H9 (cell line): Measurements from ENCODE around the gene CXCL12. TPM values are rescaled to one million over a fixed set of nuclear protein-coding genes. Genes with fewer than 3 reads are reported as not detected.

Source experiments
- DNase-seq: peaks from one replicate; pipeline ENCODE4 v3.0.0-alpha.2; 2017
- H2AFZ ChIP-seq: one replicate; pipeline ENCODE4 v1.6.1; 2013; ENCODE audit warnings: mild to moderate bottlenecking, low read length, control low read depth, moderate library complexity
- H2AK5ac ChIP-seq: 2 replicates; pipeline ENCODE4 v1.6.1; 2013; ENCODE audit warnings: low read length, control low read depth, mixed read lengths; ENCODE audit not compliant: insufficient read length
- H2BK120ac ChIP-seq: one replicate; pipeline ENCODE4 v1.6.1; 2013; ENCODE audit warnings: low read depth, mild to moderate bottlenecking, low read length, control low read depth, inconsistent platforms; ENCODE audit not compliant: poor library complexity, severe bottlenecking
- H2BK12ac ChIP-seq: 2 replicates; pipeline ENCODE4 v1.6.1; 2013; ENCODE audit warnings: low read length, control low read depth, mixed read lengths, low read depth; ENCODE audit not compliant: insufficient read length
- H2BK15ac ChIP-seq: 2 replicates; pipeline ENCODE4 v1.6.1; 2013; ENCODE audit warnings: low read depth, low read length, control low read depth
- H2BK20ac ChIP-seq: one replicate; pipeline ENCODE4 v1.6.1; 2013; ENCODE audit warnings: low read depth, mild to moderate bottlenecking, low read length, control low read depth, inconsistent platforms; ENCODE audit not compliant: poor library complexity, severe bottlenecking
- H2BK5ac ChIP-seq: 2 replicates; pipeline ENCODE4 v1.6.1; 2013; ENCODE audit warnings: low read length, control low read depth, mixed read lengths; ENCODE audit not compliant: insufficient read length
- H3K14ac ChIP-seq: 2 replicates; pipeline ENCODE4 v1.6.1; 2013; ENCODE audit warnings: low read length, control low read depth; ENCODE audit not compliant: insufficient read depth
- H3K18ac ChIP-seq: 2 replicates; pipeline ENCODE4 v1.6.1; 2013; ENCODE audit warnings: low read depth, mild to moderate bottlenecking, mixed read lengths, low read length, control low read depth; ENCODE audit not compliant: insufficient read length
- H3K23ac ChIP-seq: 2 replicates; pipeline ENCODE4 v1.6.1; 2013; ENCODE audit warnings: low read length, control low read depth, mixed read lengths, low read depth; ENCODE audit not compliant: insufficient read length
- H3K23me2 ChIP-seq: 2 replicates; pipeline ENCODE4 v1.6.1; 2013; ENCODE audit warnings: low read depth, mild to moderate bottlenecking, mixed read lengths, low read length, control low read depth; ENCODE audit not compliant: insufficient read length, poor library complexity, severe bottlenecking
- H3K27ac ChIP-seq: 2 replicates; pipeline ENCODE4 v1.5.1; 2013; ENCODE audit warnings: low read length, control low read depth, mixed read lengths, low read depth; ENCODE audit not compliant: insufficient read length
- H3K27me3 ChIP-seq: 2 replicates; pipeline ENCODE4 v1.6.1; 2013; ENCODE audit warnings: low read length, control low read depth, inconsistent platforms; ENCODE audit not compliant: insufficient read depth
- H3K4ac ChIP-seq: 2 replicates; pipeline ENCODE4 v1.6.1; 2013; ENCODE audit warnings: low read depth, mild to moderate bottlenecking, control low read depth, inconsistent platforms, low read length, moderate library complexity
- H3K4me1 ChIP-seq: 2 replicates; pipeline ENCODE4 v1.6.1; 2013; ENCODE audit warnings: low read length, control low read depth, inconsistent platforms; ENCODE audit not compliant: insufficient read depth
- H3K4me2 ChIP-seq: 2 replicates; pipeline ENCODE4 v1.6.1; 2013; ENCODE audit warnings: low read length, control low read depth, mixed read lengths; ENCODE audit not compliant: insufficient read length, insufficient read depth
- H3K56ac ChIP-seq: 2 replicates; pipeline ENCODE4 v1.6.1; 2013; ENCODE audit warnings: low read depth, mild to moderate bottlenecking, mixed read lengths, low read length, control low read depth; ENCODE audit not compliant: insufficient read length
- H3K79me1 ChIP-seq: 2 replicates; pipeline ENCODE4 v1.6.1; 2013; ENCODE audit warnings: low read depth, mild to moderate bottlenecking, moderate library complexity, low read length, control low read depth, inconsistent platforms; ENCODE audit not compliant: insufficient read depth, poor library complexity, severe bottlenecking
- H3K79me2 ChIP-seq: 2 replicates; pipeline ENCODE4 v1.6.1; 2013; ENCODE audit warnings: low read length, control low read depth, inconsistent platforms; ENCODE audit not compliant: insufficient read depth
- H3K9ac ChIP-seq: 2 replicates; pipeline ENCODE4 v1.6.1; 2013; ENCODE audit warnings: low read length, control low read depth, mixed read lengths; ENCODE audit not compliant: insufficient read length; ENCODE audit errors: extremely low read depth
- H3K9me3 ChIP-seq: one replicate; pipeline ENCODE4 v1.6.1; 2013; ENCODE audit warnings: low read depth, low read length, inconsistent platforms; ENCODE audit not compliant: control insufficient read depth
- H3T11ph ChIP-seq: one replicate; pipeline ENCODE4 v1.6.1; 2013; ENCODE audit warnings: mild to moderate bottlenecking, low read length, control low read depth, inconsistent platforms
- H4K20me1 ChIP-seq: one replicate; pipeline ENCODE4 v1.6.1; 2013; ENCODE audit not compliant: control insufficient read depth, insufficient read length, insufficient read depth
- H4K5ac ChIP-seq: 2 replicates; pipeline ENCODE4 v1.6.1; 2013; ENCODE audit warnings: low read depth, mild to moderate bottlenecking, mixed read lengths, low read length, control low read depth; ENCODE audit not compliant: insufficient read length
- H4K8ac ChIP-seq: replicated peaks from 2 replicates; pipeline ENCODE4 v1.6.1; 2013; ENCODE audit warnings: low read length, control low read depth, mixed read lengths, low read depth; ENCODE audit not compliant: insufficient read length
- H4K91ac ChIP-seq: 2 replicates; pipeline ENCODE4 v1.6.1; 2013; ENCODE audit warnings: low read depth, mild to moderate bottlenecking, moderate library complexity, mixed read lengths, low read length, control low read depth; ENCODE audit not compliant: insufficient read length
- H3K27ac Mint-ChIP-seq, 3 experiments: 2 replicates in 2 of 3; 3 replicates in 1 of 3; pipeline ENCODE4 v1.8.0; 2020 to 2021; ENCODE audit warnings: mixed read lengths in 3 of 3, mild to moderate bottlenecking in 1 of 3, moderate library complexity in 1 of 3
- H3K27me3 Mint-ChIP-seq: 2 replicates; pipeline ENCODE4 v1.8.0; 2021; ENCODE audit warnings: low read depth, mild to moderate bottlenecking, moderate library complexity, mixed read lengths
- H3K36me3 Mint-ChIP-seq, 3 experiments: 2 replicates in 2 of 3; 3 replicates in 1 of 3; pipeline ENCODE4 v1.8.0; 2020 to 2021; ENCODE audit warnings: low read depth in 3 of 3, mixed read lengths in 3 of 3; ENCODE audit not compliant: insufficient read depth in 1 of 3
- H3K4me1 Mint-ChIP-seq, 2 experiments: 2 replicates each; pipeline ENCODE4 v1.8.0; 2020; ENCODE audit warnings: mixed read lengths in 2 of 2
- H3K4me3 Mint-ChIP-seq, 2 experiments: 2 replicates in 1 of 2; 3 replicates in 1 of 2; pipeline ENCODE4 v1.8.0; 2020 to 2021; ENCODE audit warnings: mild to moderate bottlenecking in 2 of 2, mixed read lengths in 2 of 2, moderate library complexity in 1 of 2
- H3K9me3 Mint-ChIP-seq, 2 experiments: 2 replicates in 1 of 2; 3 replicates in 1 of 2; pipeline ENCODE4 v1.8.0; 2020; ENCODE audit warnings: mild to moderate bottlenecking in 2 of 2, mixed read lengths in 2 of 2, moderate library complexity in 1 of 2
- WGBS: extraction: QIAGEN DNeasy Blood & Tissue Kit; methylation state at CpG from one replicate; pipeline ENCODE4 v1.1.7; 2013; ENCODE audit warnings: missing lambda C conversion rate, low lambda C conversion rate, mixed read lengths; ENCODE audit not compliant: insufficient read length; ENCODE audit errors: extremely low coverage; 5-methylcytosine and 5-hydroxymethylcytosine counted together
- total RNA-seq: library from RNA; stranded (reverse); gene quantifications from 2 replicates; pipeline ENCODE4 v1.2.1, GENCODE V29; 2021
- TF ChIP-seq, protein P1 (sequence below): fragments of 200-600 bp; sonication (generic); conservative IDR thresholded peaks from 3 replicates; pipeline ENCODE4 v1.8.0; 2021; ENCODE audit warnings: antibody characterized with exemption, mild to moderate bottlenecking

Gene CXCL12
- total RNA-seq, 1 experiment from 2014 or later: 28.3 TPM

DNA sequence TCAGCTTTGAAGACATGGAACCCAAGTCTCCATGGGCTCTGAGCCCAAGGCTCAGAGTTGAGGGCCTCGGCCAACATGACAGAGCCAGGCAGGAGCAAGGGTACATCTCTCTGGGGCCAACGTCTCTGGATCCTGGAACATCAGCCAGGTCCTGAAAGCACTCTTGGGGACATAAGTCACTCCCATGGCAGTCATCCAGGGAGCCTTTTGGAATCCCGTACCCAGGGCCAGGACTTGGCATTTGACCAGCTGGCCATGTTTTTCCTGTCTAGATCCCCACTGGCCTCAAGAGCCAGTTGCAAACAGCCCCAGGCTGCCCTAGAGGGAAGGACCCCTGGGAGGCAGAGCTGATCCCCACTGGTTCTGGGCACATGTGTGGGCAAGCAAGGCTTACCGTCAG is 4.3 kb upstream of the CXCL12 start:
- H3K56ac ChIP-seq: no peak overlapping the region
- no peak overlapping the region for H2AFZ ChIP-seq
- H3K23ac ChIP-seq: no peak overlapping the region
- H3K4me2 ChIP-seq: no peak overlapping the region
- no peaks in the 10 kb centered on the region for H3K79me1 ChIP-seq
- H2BK120ac ChIP-seq: no peak overlapping the region
- H4K8ac ChIP-seq: no peak overlapping the region
- H3T11ph ChIP-seq: no peak overlapping the region
- H3K9ac ChIP-seq: no peak overlapping the region
- no peaks in the 10 kb centered on the region for H3K4me1 ChIP-seq
- no CpG with 5 or more reads among the region's 4 CpGs for WGBS
- no peaks in the 10 kb centered on the region for H3K9me3 ChIP-seq
- Mint-ChIP-seq H3K4me1 (peaks cover 5 to 10% of the 10 kb centered on the region in 2 experiments), H3K9me3 (0 out of 5 replicates have a peak, but pooled peaks cover 0 to 2% of the 10 kb centered on the region in 2 experiments), H3K27ac (no peak overlapping the region), H3K36me3 (no peaks in the 10 kb centered on the region; a peak in 1 of 7 replicates), H3K27me3 (peaks cover 30% of the 10 kb centered on the region), H3K4me3 (no peak overlapping the region)
- H3K27me3 ChIP-seq: peaks cover 8% of the 10 kb centered on the region; the same call in 1 of the 2 replicates
- no peak overlapping the region for H2AK5ac ChIP-seq
- H3K4ac ChIP-seq: no peak overlapping the region
- H2BK20ac ChIP-seq: no peak overlapping the region
- DNase-seq: no peak
- no peaks in the 10 kb centered on the region for H3K79me2 ChIP-seq
- H2BK15ac ChIP-seq: no peak overlapping the region
- TF ChIP-seq, protein P1, sequence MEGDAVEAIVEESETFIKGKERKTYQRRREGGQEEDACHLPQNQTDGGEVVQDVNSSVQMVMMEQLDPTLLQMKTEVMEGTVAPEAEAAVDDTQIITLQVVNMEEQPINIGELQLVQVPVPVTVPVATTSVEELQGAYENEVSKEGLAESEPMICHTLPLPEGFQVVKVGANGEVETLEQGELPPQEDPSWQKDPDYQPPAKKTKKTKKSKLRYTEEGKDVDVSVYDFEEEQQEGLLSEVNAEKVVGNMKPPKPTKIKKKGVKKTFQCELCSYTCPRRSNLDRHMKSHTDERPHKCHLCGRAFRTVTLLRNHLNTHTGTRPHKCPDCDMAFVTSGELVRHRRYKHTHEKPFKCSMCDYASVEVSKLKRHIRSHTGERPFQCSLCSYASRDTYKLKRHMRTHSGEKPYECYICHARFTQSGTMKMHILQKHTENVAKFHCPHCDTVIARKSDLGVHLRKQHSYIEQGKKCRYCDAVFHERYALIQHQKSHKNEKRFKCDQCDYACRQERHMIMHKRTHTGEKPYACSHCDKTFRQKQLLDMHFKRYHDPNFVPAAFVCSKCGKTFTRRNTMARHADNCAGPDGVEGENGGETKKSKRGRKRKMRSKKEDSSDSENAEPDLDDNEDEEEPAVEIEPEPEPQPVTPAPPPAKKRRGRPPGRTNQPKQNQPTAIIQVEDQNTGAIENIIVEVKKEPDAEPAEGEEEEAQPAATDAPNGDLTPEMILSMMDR: no peak
- no peak overlapping the region for H4K91ac ChIP-seq
- no peak overlapping the region for H2BK12ac ChIP-seq
- no peak overlapping the region for H3K18ac ChIP-seq
- H4K5ac ChIP-seq: no peak overlapping the region
- H3K23me2 ChIP-seq: peaks cover 9% of the 10 kb centered on the region
- H4K20me1 ChIP-seq: no peaks in the 10 kb centered on the region
- H3K14ac ChIP-seq: no peak overlapping the region
- no peak overlapping the region for H3K27ac ChIP-seq
- H2BK5ac ChIP-seq: no peak overlapping the region
